Body of pancreas (tissue), 4 donors: ENCODE data around the gene ERMAP.

Experiments
- CTCF ChIP-seq, 7 experiments: fragments of 450-650 bp in 4 of 7; fragments of 200-600 bp in 3 of 7; sonication (generic) in 3 of 7; IDR thresholded peaks; one replicate each; pipeline ENCODE4 v1.5.1; 2016 to 2019; ENCODE audit warnings: antibody characterized with exemption in 7 of 7
- POLR2A ChIP-seq, 3 donors: fragments of 450-650 bp; IDR thresholded peaks; one replicate each; pipeline ENCODE4 v1.6.1; 2016; ENCODE audit warnings: antibody characterized with exemption in 3 of 3, mild to moderate bottlenecking in 2 of 3

- TF ChIP-seq CTCF (IDR thresholded peaks at IDR 0.05) (no peak), POLR2A (IDR thresholded peaks at IDR 0.05) (no peak)
These were observed 60.5 kb downstream of the ERMAP start for GRCh38 chr1:42877380-42877779.
